ENCODE results near the gene TIMP2. TPM values are rescaled to one million over a fixed set of nuclear protein-coding genes. Genes with fewer than 3 reads are reported as not detected.

Gene TIMP2
- total RNA-seq, 4 donors from 2014 or later = 187 to 456 (median 339) TPM

DNA sequence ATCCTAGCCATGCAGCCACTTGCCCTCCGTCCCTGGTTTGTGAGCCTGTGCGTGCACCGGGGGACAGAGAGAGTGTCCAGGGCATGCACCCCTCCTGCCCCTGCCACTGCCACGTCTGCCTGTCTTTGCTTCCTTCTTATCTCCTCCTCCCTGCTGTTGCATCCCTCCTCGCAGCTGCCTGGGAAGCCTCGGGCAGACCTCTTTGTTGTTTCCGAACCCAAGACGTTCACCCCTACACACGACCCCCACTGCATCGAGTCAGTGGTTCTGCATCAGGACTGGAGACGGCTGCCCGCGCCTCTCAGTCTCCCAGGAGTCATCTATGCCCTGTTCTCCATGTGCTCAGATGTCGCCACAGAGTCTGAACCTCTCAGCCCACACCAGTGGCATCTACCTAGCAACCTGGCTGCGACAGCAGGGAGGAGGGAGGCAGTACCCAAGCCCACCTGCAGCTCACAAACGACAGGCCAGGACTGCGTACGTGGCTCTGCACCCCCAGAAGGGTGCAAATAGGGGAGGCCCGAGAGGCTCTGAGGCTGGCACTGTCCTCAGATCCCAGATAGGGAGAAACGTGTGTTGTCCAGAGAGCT, 5.2 kb downstream of the TIMP2 start:
- WGBS, 2 donors = 51 to 54% methylated on average over 16 to 20 of the region's 20 CpGs
- no peaks in the 10 kb centered on the region for H3K27me3 ChIP-seq
- peak overlapping the region; percentile 43 to 100 (median 90) for H3K27ac ChIP-seq
- H3K4me1 ChIP-seq = peaks cover 0 to 90% (median 72%) of the 10 kb centered on the region in 4 donors
- TF ChIP-seq, protein P1, sequence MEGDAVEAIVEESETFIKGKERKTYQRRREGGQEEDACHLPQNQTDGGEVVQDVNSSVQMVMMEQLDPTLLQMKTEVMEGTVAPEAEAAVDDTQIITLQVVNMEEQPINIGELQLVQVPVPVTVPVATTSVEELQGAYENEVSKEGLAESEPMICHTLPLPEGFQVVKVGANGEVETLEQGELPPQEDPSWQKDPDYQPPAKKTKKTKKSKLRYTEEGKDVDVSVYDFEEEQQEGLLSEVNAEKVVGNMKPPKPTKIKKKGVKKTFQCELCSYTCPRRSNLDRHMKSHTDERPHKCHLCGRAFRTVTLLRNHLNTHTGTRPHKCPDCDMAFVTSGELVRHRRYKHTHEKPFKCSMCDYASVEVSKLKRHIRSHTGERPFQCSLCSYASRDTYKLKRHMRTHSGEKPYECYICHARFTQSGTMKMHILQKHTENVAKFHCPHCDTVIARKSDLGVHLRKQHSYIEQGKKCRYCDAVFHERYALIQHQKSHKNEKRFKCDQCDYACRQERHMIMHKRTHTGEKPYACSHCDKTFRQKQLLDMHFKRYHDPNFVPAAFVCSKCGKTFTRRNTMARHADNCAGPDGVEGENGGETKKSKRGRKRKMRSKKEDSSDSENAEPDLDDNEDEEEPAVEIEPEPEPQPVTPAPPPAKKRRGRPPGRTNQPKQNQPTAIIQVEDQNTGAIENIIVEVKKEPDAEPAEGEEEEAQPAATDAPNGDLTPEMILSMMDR (IDR thresholded peaks at IDR 0.05) = no peak
- TF ChIP-seq EP300 (IDR thresholded peaks at IDR 0.05) (no peak), POLR2A (IDR thresholded peaks at IDR 0.05) (no peak)
- DNase-seq (ENCODE audit: low spot score in 2 of 2) = no peak
- H3K4me3 ChIP-seq = no peak overlapping the region
- no peaks in the 10 kb centered on the region for H3K9me3 ChIP-seq
- no peaks in the 10 kb centered on the region for H3K36me3 ChIP-seq

DNA sequence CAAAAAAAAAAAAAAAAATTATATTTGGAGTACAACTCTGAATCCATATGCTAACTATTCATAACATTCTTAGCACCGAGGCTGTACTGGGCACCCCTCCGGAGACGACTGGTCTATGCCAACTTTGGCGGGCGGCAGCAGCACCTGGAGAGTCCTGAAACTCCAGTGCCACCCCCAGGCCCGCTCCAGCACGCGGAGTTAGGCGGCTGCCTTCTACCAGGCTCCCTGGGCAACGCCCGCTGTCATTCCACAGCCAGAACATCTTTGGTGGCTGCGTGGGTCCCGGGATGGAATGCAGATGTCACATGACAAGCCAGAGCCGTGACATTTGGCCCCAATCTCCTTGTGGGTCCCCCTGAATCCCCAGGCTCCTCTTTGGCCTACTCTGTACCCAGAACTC, 6.2 kb downstream of the TIMP2 start:
- H3K4me1 ChIP-seq = peaks cover 0 to 100% (median 74%) of the 10 kb centered on the region in 4 donors
- WGBS, 2 donors = 50 to 51% methylated on average over 14 of the region's 14 CpGs

DNA sequence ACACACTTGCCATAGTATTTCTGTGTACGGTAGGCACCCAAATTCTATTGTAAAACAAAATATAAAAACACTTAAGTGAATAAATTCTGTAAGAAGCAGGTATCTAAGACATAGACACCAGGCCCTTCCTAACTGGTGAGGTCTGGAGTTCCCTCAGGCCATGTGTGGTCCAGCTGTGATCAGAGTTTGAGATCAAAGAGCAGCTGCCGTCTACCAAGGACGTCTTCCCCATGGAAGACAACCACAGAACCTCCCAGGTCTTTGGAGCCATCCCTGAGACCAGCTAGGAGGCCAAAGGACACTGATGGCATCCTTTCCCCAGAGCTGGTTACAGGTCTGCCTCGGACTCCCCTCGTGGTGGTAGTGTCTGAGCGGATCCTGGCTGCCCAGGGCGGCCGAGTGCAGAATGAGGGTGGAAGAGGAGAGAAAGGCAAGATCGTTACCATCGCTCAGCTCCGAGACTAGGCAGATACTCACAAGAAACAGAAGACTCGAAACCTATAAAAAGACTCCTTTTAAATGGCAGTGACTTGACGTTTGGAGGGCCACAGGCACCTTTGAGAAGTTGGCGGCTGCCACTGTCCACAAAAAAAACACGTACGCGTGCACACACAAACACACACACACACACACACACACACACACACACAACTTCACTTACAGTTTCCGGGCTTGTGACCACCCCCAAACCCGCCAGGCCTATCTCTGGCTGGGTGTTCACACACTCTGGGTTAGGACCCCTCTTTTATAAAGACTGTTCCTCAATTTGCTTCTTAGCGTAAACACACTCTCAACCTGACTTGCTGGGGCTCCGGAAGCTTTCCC, 7.5 kb downstream of the TIMP2 start:
- WGBS, 2 donors = 51 to 60% methylated on average over 21 of the region's 21 CpGs
- Histone ChIP-seq H3K27ac (peak overlapping the region; percentile 66 to 100 (median 82)), H3K4me3 (peak overlapping the region in 1 of 4 donors; percentile 8), H3K27me3 (no peaks in the 10 kb centered on the region), H3K4me1 (peaks cover 0 to 100% (median 69%) of the 10 kb centered on the region in 4 donors), H3K36me3 (no peaks in the 10 kb centered on the region), H3K9me3 (no peaks in the 10 kb centered on the region)
- no peak for DNase-seq (ENCODE audit: low spot score in 2 of 2)
- no peak for TF ChIP-seq POLR2A (IDR thresholded peaks at IDR 0.05)
- no peak for TF ChIP-seq EP300 (IDR thresholded peaks at IDR 0.05)
- TF ChIP-seq, protein P1 (IDR thresholded peaks at IDR 0.05) = no peak

More for the DNA sequence above, 6.2 kb downstream of the TIMP2 start:
- Histone ChIP-seq H3K9me3 (no peaks in the 10 kb centered on the region), H3K36me3 (no peaks in the 10 kb centered on the region), H3K27me3 (no peaks in the 10 kb centered on the region), H3K4me3 (no peak overlapping the region), H3K27ac (peak overlapping the region; percentile 66 to 100 (median 82))
- TF ChIP-seq POLR2A (IDR thresholded peaks at IDR 0.05) = no peak
- TF ChIP-seq, protein P1 (IDR thresholded peaks at IDR 0.05) = no peak
- TF ChIP-seq EP300 (IDR thresholded peaks at IDR 0.05) = no peak
- DNase-seq (ENCODE audit: low spot score in 2 of 2) = no peak

DNA sequence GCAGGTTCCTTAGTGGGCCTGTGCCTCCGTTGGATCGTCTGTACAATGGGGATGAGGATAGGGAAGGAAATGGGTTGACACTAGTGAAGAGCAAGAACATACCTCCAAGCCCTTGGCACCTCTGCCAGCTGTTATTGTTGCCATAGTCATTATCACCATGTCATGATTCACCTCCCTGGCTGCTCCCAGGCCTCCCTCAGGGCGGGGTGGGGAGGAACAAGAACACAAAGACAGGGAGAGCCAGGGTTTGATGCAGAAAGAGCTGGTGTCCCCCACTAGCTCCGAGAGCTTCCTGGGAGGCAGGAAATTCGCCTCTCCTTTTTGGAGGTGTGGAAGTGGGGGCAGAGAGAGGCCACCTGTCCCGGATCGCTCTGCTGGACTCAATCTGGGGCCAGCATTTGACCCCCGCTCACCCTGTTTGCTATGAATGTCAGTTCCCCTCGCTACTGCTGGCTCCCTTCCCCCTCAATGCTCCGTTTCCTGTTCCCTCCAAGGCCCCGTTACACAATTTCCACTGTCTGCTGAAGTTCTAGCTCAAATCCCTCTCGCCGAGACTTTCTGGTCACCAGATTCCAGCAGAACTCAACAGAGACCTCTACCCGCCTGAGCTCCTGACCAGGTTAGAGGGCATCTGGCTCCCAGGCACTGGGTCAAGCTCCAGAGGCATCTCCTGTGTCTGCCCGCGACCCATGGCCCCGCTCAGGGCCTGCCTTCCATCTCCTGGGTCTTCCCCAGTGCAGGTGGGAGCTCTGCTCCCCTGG, 9.1 kb downstream of the TIMP2 start:
- peak overlapping the region in 1 of 4 donors; percentile 31 for H3K4me3 ChIP-seq
- TF ChIP-seq, protein P1 (IDR thresholded peaks at IDR 0.05) = no peak
- TF ChIP-seq EP300 (IDR thresholded peaks at IDR 0.05) = peak; percentile 23 to 75
- no peaks in the 10 kb centered on the region for H3K36me3 ChIP-seq
- peak overlapping the region; percentile 49 to 96 (median 84) for H3K27ac ChIP-seq
- peak in 1 of 2 donors; percentile 66 for DNase-seq (ENCODE audit: low spot score in 2 of 2)
- 32 to 36% methylated on average over 17 of the region's 17 CpGs for WGBS, 2 donors
- H3K4me1 ChIP-seq = peaks cover 0 to 98% (median 60%) of the 10 kb centered on the region in 4 donors
- H3K27me3 ChIP-seq = no peaks in the 10 kb centered on the region
- H3K9me3 ChIP-seq = no peaks in the 10 kb centered on the region

All from tibial nerve (tissue), 4 donors.